ENCODE data around the gene STAC3. TPM values are rescaled to one million over a fixed set of nuclear protein-coding genes. Genes with fewer than 3 reads are reported as not detected.

The STAC3 gene
- total RNA-seq, 1 donor from 2014 or later, result 0.74 TPM

- Histone ChIP-seq H3K9me3 (no peaks in the 10 kb centered on the region), H3K4me1 (no peaks in the 10 kb centered on the region), H3K4me3 (no peak overlapping the region), H3K27me3 (no peaks in the 10 kb centered on the region), H3K27ac (no peak overlapping the region), H3K36me3 (peaks cover 0 to 98% of the 10 kb centered on the region in 2 donors)
- intact Hi-C loops (cut with DNase I), result no loop called here
- TF ChIP-seq POLR2AphosphoS5 (IDR thresholded peaks at IDR 0.05; ENCODE audit: insufficient read depth in 1 of 2, low read depth in 1 of 2) (peak in 1 of 2 donors; percentile 7), POLR2A (IDR thresholded peaks at IDR 0.05) (no peak)
- no peak for DNase-seq (ENCODE audit: extremely low spot score in 2 of 2)
Observed at GRCh38 chr12:57198329-57198728, 52.7 kb downstream of the STAC3 start.

GRCh38 chr12:57196956-57197355 is 54.0 kb downstream of the STAC3 start:
- no peak for DNase-seq (ENCODE audit: extremely low spot score in 2 of 2)
- Histone ChIP-seq H3K9me3 (no peaks in the 10 kb centered on the region), H3K27ac (no peak overlapping the region), H3K36me3 (peaks cover 0 to 100% of the 10 kb centered on the region in 2 donors), H3K4me3 (no peak overlapping the region), H3K4me1 (no peaks in the 10 kb centered on the region), H3K27me3 (no peaks in the 10 kb centered on the region)
- TF ChIP-seq POLR2AphosphoS5 (IDR thresholded peaks at IDR 0.05; ENCODE audit: insufficient read depth in 1 of 2, low read depth in 1 of 2), result no peak
- no peak for TF ChIP-seq POLR2A (IDR thresholded peaks at IDR 0.05)
- no peak for TF ChIP-seq CTCF (IDR thresholded peaks at IDR 0.05)
- intact Hi-C loops (cut with DNase I), result no loop called here

GRCh38 chr12:57196439-57196838 is 54.5 kb downstream of the STAC3 start:
- peaks cover 0 to 100% of the 10 kb centered on the region in 2 donors for H3K36me3 ChIP-seq
- intact Hi-C loops (cut with DNase I), result no loop called here

GRCh38 chr12:57195611-57196371 is 55.2 kb downstream of the STAC3 start:
- H3K36me3 ChIP-seq, result peaks cover 0 to 100% of the 10 kb centered on the region in 2 donors
- no peak for DNase-seq (ENCODE audit: extremely low spot score in 2 of 2)
- intact Hi-C loops (cut with DNase I), result no loop called here
- H3K4me1 ChIP-seq, result no peaks in the 10 kb centered on the region
- no peak overlapping the region for H3K27ac ChIP-seq
- no peaks in the 10 kb centered on the region for H3K9me3 ChIP-seq
- TF ChIP-seq POLR2A (IDR thresholded peaks at IDR 0.05) (no peak), POLR2AphosphoS5 (IDR thresholded peaks at IDR 0.05; ENCODE audit: insufficient read depth in 1 of 2, low read depth in 1 of 2) (no peak), CTCF (IDR thresholded peaks at IDR 0.05) (no peak)
- H3K27me3 ChIP-seq, result no peaks in the 10 kb centered on the region
- H3K4me3 ChIP-seq, result no peak overlapping the region

More at GRCh38 chr12:57196439-57196838, 54.5 kb downstream of the STAC3 start:
- TF ChIP-seq POLR2AphosphoS5 (IDR thresholded peaks at IDR 0.05; ENCODE audit: insufficient read depth in 1 of 2, low read depth in 1 of 2) (no peak), POLR2A (IDR thresholded peaks at IDR 0.05) (no peak), CTCF (IDR thresholded peaks at IDR 0.05) (no peak)
- Histone ChIP-seq H3K4me3 (no peak overlapping the region), H3K27me3 (no peaks in the 10 kb centered on the region), H3K9me3 (no peaks in the 10 kb centered on the region), H3K27ac (no peak overlapping the region), H3K4me1 (no peaks in the 10 kb centered on the region)
- DNase-seq (ENCODE audit: extremely low spot score in 2 of 2), result no peak

GRCh38 chr12:57195186-57195585 is 55.8 kb downstream of the STAC3 start:
- H3K36me3 ChIP-seq, result peaks cover 0 to 99% of the 10 kb centered on the region in 2 donors
- TF ChIP-seq CTCF (IDR thresholded peaks at IDR 0.05), result no peak
- no peak for TF ChIP-seq POLR2AphosphoS5 (IDR thresholded peaks at IDR 0.05; ENCODE audit: insufficient read depth in 1 of 2, low read depth in 1 of 2)
- no peak for TF ChIP-seq POLR2A (IDR thresholded peaks at IDR 0.05)

More at GRCh38 chr12:57195186-57195585, 55.8 kb downstream of the STAC3 start:
- no peak for DNase-seq (ENCODE audit: extremely low spot score in 2 of 2)
- intact Hi-C loops (cut with DNase I), result no loop called here
- Histone ChIP-seq H3K27ac (no peak overlapping the region), H3K27me3 (no peaks in the 10 kb centered on the region), H3K9me3 (no peaks in the 10 kb centered on the region), H3K4me1 (no peaks in the 10 kb centered on the region), H3K4me3 (no peak overlapping the region)
